NT2/D1 (cell line): ENCODE results near the gene SPECC1L.

Experiments used
- SUZ12 ChIP-seq: IDR thresholded peaks from 2 replicates; pipeline ENCODE4 v1.6.1; 2011; ENCODE audit not compliant: insufficient read length, insufficient read depth; ENCODE audit errors: extremely low read depth
- YY1 ChIP-seq: IDR thresholded peaks from 2 replicates; pipeline ENCODE4 v1.6.1; 2011; ENCODE audit not compliant: insufficient read length, insufficient read depth
- ZNF274 ChIP-seq: IDR thresholded peaks from 2 replicates; pipeline ENCODE4 v1.6.1; 2011; ENCODE audit warnings: mild to moderate bottlenecking, low read depth, low read length

DNA sequence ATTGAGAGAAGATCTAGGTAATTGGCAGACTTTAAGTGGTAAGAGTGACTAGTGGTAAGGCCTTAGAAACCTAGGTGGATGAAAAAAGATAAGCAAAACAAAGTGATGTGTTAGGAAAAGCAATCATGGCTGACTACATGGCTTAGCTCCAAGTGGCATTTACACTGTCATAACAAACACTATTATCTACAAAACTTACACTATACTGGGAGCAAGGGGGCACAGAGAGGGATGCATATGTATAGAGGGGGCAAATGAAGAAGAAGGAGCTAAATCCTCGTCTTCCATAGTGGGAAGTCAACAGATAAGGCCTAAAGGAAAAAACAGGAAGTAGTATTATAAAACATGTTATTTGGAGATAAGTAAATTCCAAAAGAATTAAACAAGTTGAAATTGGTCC lies 189.3 kb downstream of the SPECC1L start:
- TF ChIP-seq ZNF274 (no peak), SUZ12 (no peak), YY1 (no peak)
